GM12878 (cell line): Measurements from ENCODE around the gene VARS2. TPM values are rescaled to one million over a fixed set of nuclear protein-coding genes. Genes with fewer than 3 reads are reported as not detected.
"Not testable (repeated sequence)": the region's sequence is repeated elsewhere in the genome, so short reads cannot be mapped to it uniquely, and the experiment has no call there.

Experiments
- ATAC-seq: fragments of 200-7000 bp; cut with Tn5 transposase; 3 replicates; pipeline ENCODE4 v1.9.1; 2020; ENCODE audit warnings: mild to moderate bottlenecking, moderate library complexity
- BruUV-seq: library from RNA; stranded (reverse); fragments of 400-500 nt; replicated peaks from 2 replicates; lab custom pipeline; 2021; lab: Mats Ljungman, UMichigan
- CTCF ChIA-PET: fragments of 300-600 bp; sonication (Branson Sonifier 250); formaldehyde crosslinking; extraction: SDS; loops from one replicate; lab custom pipeline; 2021; ENCODE audit warnings: inconsistent platforms; lab: Yijun Ruan, JAX
- POLR2A ChIA-PET: fragments of 350-600 bp; formaldehyde crosslinking; extraction: SDS; loops from one replicate; lab custom pipeline; 2021; ENCODE audit warnings: inconsistent platforms; lab: Charles Lee
- RAD21 ChIA-PET: fragments of 300-600 bp; sonication (Branson Sonifier 250); formaldehyde crosslinking; loops from one replicate; lab custom pipeline; 2023; ENCODE audit warnings: antibody characterized with exemption; ENCODE audit not compliant: unreplicated experiment; lab: Charles Lee
- SMC1A ChIA-PET: fragments of 300-600 bp; sonication (Branson Sonifier 250); formaldehyde crosslinking; loops from one replicate; lab custom pipeline; 2023; ENCODE audit not compliant: unreplicated experiment, uncharacterized antibody; lab: Charles Lee
- DNase-seq: peaks from one replicate; pipeline ENCODE4 v3.0.0-alpha.2; 2011; ENCODE audit warnings: low read depth, low spot score
- FAIRE-seq: peaks from 3 replicates; lab custom pipeline; 2011; peaks lifted over from hg19 to GRCh38; lab: Jason Lieb, UNC
- H2AFZ ChIP-seq: 2 replicates; pipeline ENCODE4 v1.6.0; 2011; ENCODE audit warnings: low read depth, low read length, control low read depth; ENCODE audit not compliant: control insufficient read depth
- H3K27ac ChIP-seq: 2 replicates; pipeline ENCODE4 v1.5.1; 2011; ENCODE audit warnings: control low read depth; ENCODE audit not compliant: control insufficient read depth, insufficient read depth
- H3K27me3 ChIP-seq, 2 experiments: replicated peaks in 1 of 2; 2 replicates each; pipeline versions ENCODE4 v1.6.0 to v1.6.1; 2011; ENCODE audit warnings: low read length in 1 of 2; ENCODE audit not compliant: control insufficient read depth in 2 of 2, insufficient read depth in 2 of 2
- H3K36me3 ChIP-seq, 2 experiments: 2 replicates each; pipeline ENCODE4 v1.5.1; 2011; ENCODE audit warnings: low read length in 1 of 2; ENCODE audit not compliant: control insufficient read depth in 2 of 2, insufficient read depth in 2 of 2
- H3K4me1 ChIP-seq: 2 replicates; pipeline ENCODE4 v1.6.1; 2011; ENCODE audit warnings: mild to moderate bottlenecking, low read length, moderate library complexity, mixed read lengths; ENCODE audit not compliant: control insufficient read depth, insufficient read depth
- H3K4me2 ChIP-seq: 2 replicates; pipeline ENCODE4 v1.6.0; 2011; ENCODE audit warnings: control low read depth; ENCODE audit not compliant: control insufficient read depth, insufficient read depth
- H3K4me3 ChIP-seq: fragments of 200-600 bp; sonication (generic); 2 replicates; pipeline ENCODE4 v1.5.1; 2016
- H3K79me2 ChIP-seq: 2 replicates; pipeline ENCODE4 v1.6.0; 2011; ENCODE audit warnings: low read length; ENCODE audit not compliant: control insufficient read depth, insufficient read depth
- H3K9ac ChIP-seq: 2 replicates; pipeline ENCODE4 v1.8.0; 2011; ENCODE audit warnings: low read length, control low read depth, mixed read lengths; ENCODE audit not compliant: control insufficient read depth, insufficient read depth
- H3K9me3 ChIP-seq: replicated peaks from 3 replicates; pipeline ENCODE4 v1.5.1; 2011; ENCODE audit warnings: mild to moderate bottlenecking, low read length; ENCODE audit not compliant: control insufficient read depth, insufficient read depth
- H4K20me1 ChIP-seq: 2 replicates; pipeline ENCODE4 v1.6.0; 2011; ENCODE audit not compliant: control insufficient read depth, insufficient read depth
- ATF2 ChIP-seq: IDR thresholded peaks from 2 replicates; pipeline ENCODE4 v1.6.1; 2012; ENCODE audit warnings: low read length, inconsistent platforms
- E4F1 ChIP-seq: fragments of 450-650 bp; IDR thresholded peaks from 2 replicates; pipeline ENCODE4 v1.6.1; 2018; ENCODE audit warnings: borderline replicate concordance, mild to moderate bottlenecking; ENCODE audit not compliant: partially characterized antibody
- PKNOX1 ChIP-seq: fragments of 450-650 bp; IDR thresholded peaks from 2 replicates; pipeline ENCODE4 v1.6.1; 2016; ENCODE audit warnings: mild to moderate bottlenecking
- WGBS: methylation state at CpG from one replicate; pipeline ENCODE4 v1.1.6; 2016; ENCODE audit warnings: low lambda C conversion rate; ENCODE audit not compliant: insufficient replicate concordance, insufficient coverage; ENCODE audit errors: missing lambda C conversion rate; 5-methylcytosine and 5-hydroxymethylcytosine counted together
- in situ Hi-C: fragments of 300-500 bp; cut with MboI; formaldehyde crosslinking; loops from 9 replicates; pipeline ENCODE4 v1.14.3; 2018; ENCODE audit warnings: mixed read lengths
- intact Hi-C: fragments of 100-400 bp; cut with micrococcal nuclease; formaldehyde crosslinking; loops from one replicate; pipeline ENCODE4 v1.14.2; 2022; ENCODE audit not compliant: unreplicated experiment
- polyA plus RNA-seq, 11 experiments: library from polyadenylated mRNA; depleted of rRNA in 4 of 11; unstranded in 6 of 11; stranded (reverse) in 5 of 11; fragments of >200 nt; fragmentation: Nextera tagmentation in 4 of 11; fragmentation: Illumina TruSeq in 1 of 11; extraction: Ambion mirVana in 4 of 11; extraction: Trizol in 1 of 11; gene quantifications; 1 replicate in 1 of 11; 2 replicates in 10 of 11; pipeline versions ENCODE4 v1.2.1 to v1.2.3, GENCODE V29; 2011 to 2016; ENCODE audit warnings: inconsistent platforms in 2 of 11, missing spikeins in 2 of 11, low read depth in 1 of 11
- total RNA-seq, 4 experiments: library from RNA; depleted of rRNA in 3 of 4; stranded (reverse); fragments of >200 nt in 3 of 4; fragmentation: Illumina TruSeq in 1 of 4; extraction: Trizol in 1 of 4; gene quantifications; 2 replicates each; pipeline versions ENCODE4 v1.2.1 to v1.2.3, GENCODE V29; 2013 to 2021

Gene VARS2
- total and polyA plus RNA-seq, 10 of the 15 experiments (the other 5 are each of a cell fraction or from before 2014, with no cell fraction given) = 3.8 to 70.7 (median 49.1) TPM

GRCh38 chr6:30926644-30927043 is 12.6 kb downstream of the VARS2 start (continued):
- TF ChIP-seq E4F1 (no peak), ATF2 (no peak), PKNOX1 (no peak)

GRCh38 chr6:30927080-30927479 is 13.0 kb downstream of the VARS2 start:
- DNase-seq, intact Hi-C loops, in situ Hi-C loops, H3K27me3 ChIP-seq, H3K4me1 ChIP-seq, H2AFZ ChIP-seq, H3K4me3 ChIP-seq, H3K9me3 ChIP-seq, FAIRE-seq, H3K9ac ChIP-seq, ATAC-seq, H3K79me2 ChIP-seq, H3K4me2 ChIP-seq, H4K20me1 ChIP-seq, BruUV-seq, H3K27ac ChIP-seq: not testable (repeated sequence)
- peaks cover 10 to 17% of the 10 kb centered on the region in 2 experiments; a peak in 3 of 4 replicates for H3K36me3 ChIP-seq
- WGBS = 81% methylated on average over 2 of the region's 3 CpGs
- RAD21 ChIA-PET = interaction anchor here (0.6 to 0.7 kb wide), 2 partner anchors 95 to 689 kb away, joined by 3 to 5 read pairs; no protein-coding TSS in a partner anchor
- CTCF ChIA-PET = interaction anchor here (1.4 to 2.2 kb wide), 2 partner anchors 11 to 160 kb away, joined by 5 to 13 read pairs; no protein-coding TSS in a partner anchor
- POLR2A ChIA-PET = interaction anchor here (0.7 kb wide), 2 partner anchors 8 to 67 kb away, joined by 5 to 7 read pairs; no protein-coding TSS in a partner anchor
- SMC1A ChIA-PET = interaction anchor here (0.9 to 1.2 kb wide), 2 partner anchors 12 to 149 kb away, joined by 3 read pairs; no protein-coding TSS in a partner anchor
